Astrocyte of the cerebellum (primary cell): Measurements from ENCODE around the gene PAF1.
"Not testable (repeated sequence)": the region's sequence is repeated elsewhere in the genome, so short reads cannot be mapped to it uniquely, and the experiment has no call there.

Experiments used
- DNase-seq: peaks from one replicate; pipeline ENCODE4 v3.0.0-alpha.2; 2011; ENCODE audit warnings: low read depth
- H3K4me3 ChIP-seq: 2 replicates; pipeline ENCODE4 v1.5.1; 2011; ENCODE audit warnings: mild to moderate bottlenecking, low read depth, low read length, moderate library complexity
- in situ Hi-C: cut with HindIII; loops from 2 replicates; pipeline ENCODE4 v1.10.0; 2017; ENCODE audit warnings: low sequenced_read_pairs
- TF ChIP-seq, protein P1 (sequence below): IDR thresholded peaks from 2 replicates; pipeline ENCODE4 v1.5.1; 2012; ENCODE audit warnings: low read length, low read depth, moderate library complexity, mild to moderate bottlenecking; ENCODE audit errors: missing control alignments

PAF1 gene

GRCh38 chr19:39382991-39383828, 7.7 kb downstream of the PAF1 start:
- H3K4me3 ChIP-seq = no peak overlapping the region
- DNase-seq = no peak
- TF ChIP-seq, protein P1, sequence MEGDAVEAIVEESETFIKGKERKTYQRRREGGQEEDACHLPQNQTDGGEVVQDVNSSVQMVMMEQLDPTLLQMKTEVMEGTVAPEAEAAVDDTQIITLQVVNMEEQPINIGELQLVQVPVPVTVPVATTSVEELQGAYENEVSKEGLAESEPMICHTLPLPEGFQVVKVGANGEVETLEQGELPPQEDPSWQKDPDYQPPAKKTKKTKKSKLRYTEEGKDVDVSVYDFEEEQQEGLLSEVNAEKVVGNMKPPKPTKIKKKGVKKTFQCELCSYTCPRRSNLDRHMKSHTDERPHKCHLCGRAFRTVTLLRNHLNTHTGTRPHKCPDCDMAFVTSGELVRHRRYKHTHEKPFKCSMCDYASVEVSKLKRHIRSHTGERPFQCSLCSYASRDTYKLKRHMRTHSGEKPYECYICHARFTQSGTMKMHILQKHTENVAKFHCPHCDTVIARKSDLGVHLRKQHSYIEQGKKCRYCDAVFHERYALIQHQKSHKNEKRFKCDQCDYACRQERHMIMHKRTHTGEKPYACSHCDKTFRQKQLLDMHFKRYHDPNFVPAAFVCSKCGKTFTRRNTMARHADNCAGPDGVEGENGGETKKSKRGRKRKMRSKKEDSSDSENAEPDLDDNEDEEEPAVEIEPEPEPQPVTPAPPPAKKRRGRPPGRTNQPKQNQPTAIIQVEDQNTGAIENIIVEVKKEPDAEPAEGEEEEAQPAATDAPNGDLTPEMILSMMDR = no peak
- in situ Hi-C loops = no loop called here

- TF ChIP-seq, protein P1 = no peak
- in situ Hi-C loops = no loop called here
- no peak for DNase-seq
- H3K4me3 ChIP-seq = no peak overlapping the region
These were observed 8.8 kb downstream of the PAF1 start for GRCh38 chr19:39381910-39382611.

DNA sequence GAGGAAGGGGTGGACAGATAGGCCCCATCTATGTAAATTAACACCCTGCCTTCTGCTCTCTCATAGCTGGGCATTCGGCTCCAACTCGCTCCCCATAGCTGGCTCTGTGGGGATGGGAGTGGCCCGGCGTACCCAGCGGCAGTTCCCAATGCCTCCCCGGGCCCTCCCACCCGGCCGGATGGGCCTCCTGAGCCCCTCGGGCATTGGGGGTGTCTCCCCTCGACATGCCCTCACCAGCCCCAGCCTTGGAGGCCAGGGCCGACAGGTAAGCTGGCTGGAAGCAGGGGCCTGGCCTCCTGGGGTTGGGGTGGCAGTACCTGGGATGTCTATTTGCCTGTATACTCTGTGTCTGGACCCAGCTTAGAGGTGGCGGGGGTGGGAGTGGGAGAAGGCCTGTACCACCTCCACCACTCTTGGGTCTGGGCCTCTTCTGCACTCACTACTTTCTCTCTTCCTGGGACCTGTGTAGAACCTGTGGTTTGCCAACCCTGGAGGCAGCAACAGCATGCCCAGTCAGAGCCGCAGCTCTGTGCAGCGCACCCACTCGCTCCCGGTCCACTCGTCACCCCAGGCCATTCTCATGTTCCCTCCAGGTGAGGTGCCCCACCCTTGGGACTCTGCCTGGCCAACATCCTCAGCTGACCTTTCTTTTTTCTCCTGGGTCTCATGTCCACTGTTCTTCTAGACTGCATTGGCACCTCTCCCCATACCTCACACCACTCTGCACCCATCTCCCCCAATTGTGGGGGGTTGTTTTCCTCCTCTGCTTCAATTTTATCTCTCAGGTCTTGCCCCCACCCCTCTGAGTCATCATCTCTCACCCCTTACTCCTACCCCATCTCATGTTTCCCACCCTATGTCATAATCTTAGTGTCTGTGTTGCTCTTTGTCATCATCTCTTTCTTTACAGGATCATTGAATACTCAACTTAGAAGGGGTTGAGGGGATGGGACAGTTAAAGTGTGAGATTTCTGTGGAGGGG, 10.1 kb downstream of the PAF1 start:
- DNase-seq = no peak
- TF ChIP-seq, protein P1 = no peak
- in situ Hi-C loops = no loop called here
- no peak overlapping the region for H3K4me3 ChIP-seq

DNA sequence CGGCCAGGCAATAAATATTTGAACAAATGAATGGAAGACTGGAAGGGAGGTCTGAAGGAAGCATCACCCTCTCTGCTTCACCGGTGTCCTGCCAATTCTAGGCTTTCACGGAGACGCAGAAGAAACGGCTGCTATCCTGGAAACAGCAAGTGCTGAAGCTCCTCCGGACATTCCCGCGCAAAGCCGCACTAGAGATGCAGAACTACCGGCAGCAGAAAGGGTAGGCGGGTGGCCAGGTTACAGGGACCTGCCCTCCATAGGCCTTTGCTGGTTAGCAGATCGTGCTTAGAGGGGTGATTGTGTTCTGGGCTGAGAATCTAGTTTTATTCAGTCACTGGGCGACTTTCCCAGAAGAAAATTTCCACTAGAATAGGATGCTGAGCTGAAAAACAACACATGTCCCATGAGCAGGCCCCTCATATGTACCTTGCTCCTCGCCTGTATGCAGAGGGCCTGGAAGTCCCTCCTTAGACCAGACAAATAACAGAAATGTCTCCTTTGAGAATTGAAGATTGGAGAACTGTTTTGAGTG, 11.0 kb downstream of the PAF1 start:
- no peak overlapping the region for H3K4me3 ChIP-seq
- no peak for DNase-seq
- in situ Hi-C loops = no loop called here
- TF ChIP-seq, protein P1 = no peak

DNA sequence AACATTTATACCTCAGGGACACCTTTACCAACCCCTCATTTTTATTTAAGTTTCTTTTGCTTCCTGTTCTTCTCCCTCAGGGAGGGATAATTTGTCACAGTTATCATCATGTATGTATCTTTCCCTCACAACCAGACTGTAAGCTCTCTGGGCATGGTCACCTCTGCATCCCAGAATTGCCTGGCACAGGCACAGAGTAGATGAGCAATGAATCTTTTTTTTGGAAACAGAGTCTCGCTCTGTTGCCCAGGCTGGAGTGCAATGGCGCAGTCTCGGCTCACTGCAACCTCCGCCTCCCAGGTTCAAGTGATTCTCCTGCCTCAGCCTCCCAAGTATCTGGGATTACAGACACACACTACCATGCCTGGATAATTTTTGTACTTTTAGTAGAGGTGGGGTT, 11.5 kb downstream of the PAF1 start:
- DNase-seq, H3K4me3 ChIP-seq, in situ Hi-C loops: not testable (repeated sequence)

GRCh38 chr19:39377373-39378362, 13.2 kb downstream of the PAF1 start:
- DNase-seq = no peak
- TF ChIP-seq, protein P1 = no peak
- in situ Hi-C loops = no loop called here
- no peak overlapping the region for H3K4me3 ChIP-seq
